GM19438 (cell line): ENCODE data around the gene ATG5.
"Not testable (repeated sequence)": the region's sequence is repeated elsewhere in the genome, so short reads cannot be mapped to it uniquely, and the experiment has no call there.

Experiments used
- ATAC-seq: cut with Tn5 transposase; IDR thresholded peaks from one replicate; pipeline ENCODE4 v1.9.1; 2021; ENCODE audit warnings: low read depth; ENCODE audit not compliant: unreplicated experiment

ATG5 gene

GRCh38 chr6:106264433-106264832 is 61.1 kb downstream of the ATG5 start:
- not testable (repeated sequence) for ATAC-seq

DNA sequence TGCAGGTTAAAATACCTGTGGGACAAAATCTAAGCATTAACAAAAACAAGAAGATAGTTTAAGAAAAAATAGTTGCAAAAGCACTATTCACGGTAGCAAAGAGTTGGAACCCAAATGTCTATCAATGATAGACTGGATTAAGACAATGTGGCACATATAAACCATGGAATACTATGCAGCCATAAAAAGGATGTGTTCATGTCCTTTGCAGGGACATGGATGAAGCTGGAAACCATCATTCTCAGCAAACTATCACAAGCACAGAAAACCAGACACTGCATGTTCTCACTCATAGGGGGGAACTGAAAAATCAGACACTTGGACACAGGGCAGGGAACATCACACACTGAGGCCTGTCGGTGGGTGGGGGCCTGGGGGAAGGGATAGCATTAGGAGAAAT is 65.8 kb downstream of the ATG5 start:
- ATAC-seq: not testable (repeated sequence)

- ATAC-seq: no peak
These were observed 66.8 kb downstream of the ATG5 start for GRCh38 chr6:106258726-106259125.

DNA sequence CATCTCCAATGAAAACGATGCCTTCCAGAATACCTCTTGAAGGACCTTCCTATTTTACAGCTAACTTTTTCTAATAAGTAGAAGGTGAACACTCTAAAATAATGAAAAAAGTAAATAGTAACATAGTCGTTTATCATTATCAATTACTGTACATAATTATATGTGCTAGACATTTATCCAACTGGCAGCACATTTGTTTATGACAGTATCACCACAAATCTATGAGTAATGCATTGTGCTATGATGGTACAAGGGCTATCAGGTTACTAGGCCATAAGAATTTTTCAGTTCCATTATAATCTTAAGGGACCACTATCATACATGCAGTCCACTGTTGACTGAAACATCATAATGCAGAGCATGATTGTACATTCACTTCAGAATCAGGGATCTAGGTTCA is 68.4 kb downstream of the ATG5 start:
- ATAC-seq: no peak

GRCh38 chr6:106256201-106256968 is 69.2 kb downstream of the ATG5 start:
- ATAC-seq: no peak

DNA sequence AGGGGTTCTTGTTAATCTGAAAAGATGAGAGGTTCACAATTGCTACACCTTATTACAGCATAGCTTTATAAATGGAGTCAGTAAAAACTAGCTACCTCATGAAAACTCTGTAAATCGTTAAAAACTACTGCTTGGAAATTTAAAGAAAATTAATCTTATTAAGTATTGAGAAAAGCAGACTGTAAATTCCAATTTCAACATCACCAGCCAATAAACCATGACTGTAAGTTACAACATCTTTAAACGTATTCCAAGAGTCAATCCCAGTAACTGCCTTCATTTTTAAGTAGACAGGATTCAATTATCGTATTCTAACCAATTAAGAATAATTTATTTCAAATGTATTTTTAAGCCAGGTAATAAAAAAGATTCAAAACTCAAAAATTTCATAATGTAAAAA is 70.3 kb downstream of the ATG5 start:
- no peak for ATAC-seq

GRCh38 chr6:106254636-106255035 is 70.9 kb downstream of the ATG5 start:
- ATAC-seq: no peak

GRCh38 chr6:106253731-106254130 is 71.8 kb downstream of the ATG5 start:
- no peak for ATAC-seq

DNA sequence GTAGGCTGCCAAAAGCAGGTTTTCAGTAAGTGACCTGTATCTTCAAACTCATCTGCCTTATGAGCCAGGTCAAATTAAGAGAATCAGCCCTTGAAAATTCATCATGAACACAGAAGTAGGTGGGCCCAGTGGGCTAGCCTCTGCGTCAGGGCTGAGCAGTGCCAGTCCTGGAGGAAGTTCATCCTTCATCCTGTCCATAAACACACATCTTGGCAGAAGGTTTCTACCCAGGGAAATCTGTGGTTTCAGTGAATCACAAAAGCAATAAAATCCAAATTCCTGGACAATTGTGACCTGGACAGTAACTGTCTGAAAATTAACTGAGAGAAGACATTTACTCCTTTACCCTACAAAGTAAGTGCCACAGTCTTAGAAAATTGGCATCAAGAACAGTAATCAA is 72.4 kb downstream of the ATG5 start:
- no peak for ATAC-seq

GRCh38 chr6:106252687-106253086 is 72.9 kb downstream of the ATG5 start:
- no peak for ATAC-seq

- not testable (repeated sequence) for ATAC-seq
These were observed 73.9 kb downstream of the ATG5 start for GRCh38 chr6:106251531-106252255.

- no peak for ATAC-seq
These were observed 74.6 kb downstream of the ATG5 start for GRCh38 chr6:106250953-106251352.

DNA sequence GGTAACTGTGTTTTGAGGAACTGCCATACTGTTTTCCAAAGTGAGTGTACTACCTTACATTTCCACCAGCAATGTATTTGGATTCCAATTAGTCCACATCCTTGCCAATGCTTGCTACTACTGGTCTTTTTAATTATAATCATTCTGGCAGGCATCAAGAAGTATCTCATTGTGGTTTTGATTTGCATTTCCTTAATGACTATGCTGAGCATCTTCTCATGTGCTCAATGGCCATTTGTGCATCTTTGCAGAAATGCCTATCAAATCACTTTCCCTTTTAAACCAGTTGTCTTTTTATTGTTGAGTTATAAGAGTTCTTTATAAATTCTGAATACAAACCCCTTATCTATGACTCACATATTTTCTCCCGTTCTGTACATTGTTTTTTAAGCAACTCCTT is 75.9 kb downstream of the ATG5 start:
- no peak for ATAC-seq

DNA sequence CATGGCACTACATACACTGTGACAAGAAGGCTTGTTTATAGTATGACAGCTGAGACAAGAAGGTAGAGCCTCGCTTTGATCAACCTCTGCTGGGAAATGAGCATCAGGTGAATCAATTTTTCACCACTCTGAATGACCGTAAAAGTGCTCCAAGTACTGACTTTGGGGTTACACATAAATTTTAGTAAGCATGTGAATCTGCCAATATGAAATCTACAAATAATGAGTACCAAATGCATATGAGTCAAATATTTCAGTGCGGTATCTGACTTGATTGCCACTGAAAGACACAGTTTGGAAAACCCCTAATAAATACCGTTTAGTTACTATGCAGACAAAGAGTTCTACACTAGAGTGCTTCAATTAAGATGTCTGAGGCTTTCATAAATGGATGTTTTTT is 77.8 kb downstream of the ATG5 start:
- no peak for ATAC-seq

- no peak for ATAC-seq
These were observed 78.3 kb downstream of the ATG5 start for GRCh38 chr6:106247293-106247692.

DNA sequence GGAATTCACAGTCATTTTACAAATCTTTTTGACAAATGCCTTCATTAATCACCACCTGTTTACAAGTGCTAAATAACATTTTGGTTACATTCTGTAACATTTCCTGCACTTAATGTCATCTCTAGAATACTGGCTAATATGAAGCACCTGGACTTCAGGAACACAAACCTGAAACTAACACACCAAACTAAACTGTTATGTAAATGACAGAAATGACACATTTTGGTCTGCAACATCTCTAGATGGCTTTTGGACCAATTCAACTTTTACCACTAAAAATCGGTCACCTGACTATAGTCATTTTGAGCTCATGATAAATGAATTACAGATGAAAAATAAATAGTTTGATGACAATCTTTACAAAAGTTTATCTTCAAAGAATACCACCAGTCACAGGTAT is 80.6 kb downstream of the ATG5 start:
- ATAC-seq: peak; percentile 59

GRCh38 chr6:106244521-106244920 is 81.0 kb downstream of the ATG5 start:
- ATAC-seq: no peak

- no peak for ATAC-seq
These were observed 82.3 kb downstream of the ATG5 start for GRCh38 chr6:106243261-106243660.

DNA sequence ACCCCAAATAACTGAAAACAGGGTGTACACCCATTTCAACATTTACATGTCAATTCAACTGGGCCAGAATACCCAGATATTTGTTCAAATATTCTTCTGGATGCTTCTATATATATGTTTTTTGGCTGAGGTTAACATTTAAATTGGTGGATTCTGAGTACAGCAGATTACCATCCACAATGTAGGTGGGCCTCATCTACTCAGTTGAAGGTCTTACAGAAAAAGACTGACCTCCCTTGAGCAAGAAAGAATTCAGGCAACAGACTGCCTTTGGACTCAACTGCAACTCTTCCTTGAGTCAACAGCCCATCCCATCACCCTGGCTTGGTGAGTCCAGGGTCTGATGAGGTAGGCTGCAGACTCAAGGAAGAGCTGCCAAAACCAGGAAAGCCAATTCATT is 84.1 kb downstream of the ATG5 start:
- ATAC-seq: no peak

DNA sequence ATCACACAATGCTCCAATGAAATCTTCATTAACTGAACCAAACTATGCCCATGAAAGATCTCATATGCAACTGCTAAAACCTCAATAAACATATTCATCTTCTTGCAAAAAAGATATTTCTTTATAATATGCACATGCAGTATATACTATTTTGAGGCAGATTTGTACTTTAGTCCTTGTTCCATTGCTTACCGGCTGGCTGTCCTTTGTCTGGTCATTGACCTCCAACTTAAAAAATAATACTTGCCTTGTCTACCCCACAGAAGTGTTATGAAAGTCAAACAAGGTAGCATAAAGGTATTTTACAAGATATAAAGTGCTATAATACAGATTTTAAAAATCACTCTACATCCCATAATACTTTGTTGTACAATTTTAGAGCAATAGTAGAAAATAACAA is 88.3 kb downstream of the ATG5 start:
- ATAC-seq: no peak

DNA sequence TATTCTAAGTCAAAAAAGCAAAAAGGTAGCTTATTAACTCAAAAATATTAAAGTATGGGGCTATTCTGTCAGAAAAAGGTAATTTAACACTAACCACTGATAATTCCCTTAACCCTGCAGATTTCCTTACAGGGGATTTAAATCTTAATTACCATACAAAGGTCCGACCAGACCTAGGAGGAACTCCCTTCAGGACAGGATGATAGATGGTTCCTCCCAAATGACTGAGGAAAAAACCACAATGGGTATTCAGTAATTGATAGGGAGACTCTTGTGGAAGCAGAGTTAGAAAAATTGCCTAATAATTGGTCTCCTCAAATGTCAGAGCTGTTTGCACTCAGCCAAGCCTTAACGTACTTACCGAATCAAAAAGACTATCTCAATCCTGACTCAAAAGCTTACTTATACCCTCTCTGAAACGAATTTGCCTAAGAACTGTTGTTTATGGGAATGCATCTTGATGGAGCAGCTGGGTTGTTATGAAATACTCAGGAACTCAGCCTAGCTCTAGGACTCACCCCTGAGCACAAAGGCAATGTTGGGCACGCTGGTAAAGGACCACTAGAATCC is 95.6 kb downstream of the ATG5 start:
- ATAC-seq: not testable (repeated sequence)
